GM10266 (cell line): Measurements from ENCODE around the gene ASTN2.

Source experiments
- DNase-seq: peaks from one replicate; pipeline ENCODE4 v3.0.0; 2012; ENCODE audit errors: extremely low spot score
- TF ChIP-seq, protein P1 (sequence below): IDR thresholded peaks from 2 replicates; pipeline ENCODE4 v1.5.1; 2012; ENCODE audit warnings: mild to moderate bottlenecking, low read depth; ENCODE audit not compliant: control insufficient read depth, insufficient read depth; ENCODE audit errors: missing control alignments

ASTN2 gene

DNA sequence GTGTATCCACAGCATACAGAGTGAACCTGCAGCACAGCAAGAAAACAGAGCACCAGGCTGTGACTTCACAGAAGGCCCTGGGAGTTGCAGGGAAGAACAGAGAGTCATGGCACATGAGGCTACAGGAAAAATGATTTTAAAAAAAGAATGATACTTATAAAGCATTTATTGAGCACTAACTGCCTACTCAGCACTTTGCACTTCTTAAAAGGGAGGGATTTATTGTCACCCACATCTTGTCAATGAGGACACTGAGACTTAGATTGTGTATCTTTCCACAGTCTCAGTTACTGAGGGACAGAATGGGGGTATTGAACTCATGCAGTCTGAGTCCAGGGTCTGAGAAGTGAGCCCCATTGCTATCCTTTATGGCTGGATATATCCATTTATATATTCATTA is 972.3 kb downstream of the ASTN2 start:
- no peak for DNase-seq
- TF ChIP-seq, protein P1, sequence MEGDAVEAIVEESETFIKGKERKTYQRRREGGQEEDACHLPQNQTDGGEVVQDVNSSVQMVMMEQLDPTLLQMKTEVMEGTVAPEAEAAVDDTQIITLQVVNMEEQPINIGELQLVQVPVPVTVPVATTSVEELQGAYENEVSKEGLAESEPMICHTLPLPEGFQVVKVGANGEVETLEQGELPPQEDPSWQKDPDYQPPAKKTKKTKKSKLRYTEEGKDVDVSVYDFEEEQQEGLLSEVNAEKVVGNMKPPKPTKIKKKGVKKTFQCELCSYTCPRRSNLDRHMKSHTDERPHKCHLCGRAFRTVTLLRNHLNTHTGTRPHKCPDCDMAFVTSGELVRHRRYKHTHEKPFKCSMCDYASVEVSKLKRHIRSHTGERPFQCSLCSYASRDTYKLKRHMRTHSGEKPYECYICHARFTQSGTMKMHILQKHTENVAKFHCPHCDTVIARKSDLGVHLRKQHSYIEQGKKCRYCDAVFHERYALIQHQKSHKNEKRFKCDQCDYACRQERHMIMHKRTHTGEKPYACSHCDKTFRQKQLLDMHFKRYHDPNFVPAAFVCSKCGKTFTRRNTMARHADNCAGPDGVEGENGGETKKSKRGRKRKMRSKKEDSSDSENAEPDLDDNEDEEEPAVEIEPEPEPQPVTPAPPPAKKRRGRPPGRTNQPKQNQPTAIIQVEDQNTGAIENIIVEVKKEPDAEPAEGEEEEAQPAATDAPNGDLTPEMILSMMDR = no peak

DNA sequence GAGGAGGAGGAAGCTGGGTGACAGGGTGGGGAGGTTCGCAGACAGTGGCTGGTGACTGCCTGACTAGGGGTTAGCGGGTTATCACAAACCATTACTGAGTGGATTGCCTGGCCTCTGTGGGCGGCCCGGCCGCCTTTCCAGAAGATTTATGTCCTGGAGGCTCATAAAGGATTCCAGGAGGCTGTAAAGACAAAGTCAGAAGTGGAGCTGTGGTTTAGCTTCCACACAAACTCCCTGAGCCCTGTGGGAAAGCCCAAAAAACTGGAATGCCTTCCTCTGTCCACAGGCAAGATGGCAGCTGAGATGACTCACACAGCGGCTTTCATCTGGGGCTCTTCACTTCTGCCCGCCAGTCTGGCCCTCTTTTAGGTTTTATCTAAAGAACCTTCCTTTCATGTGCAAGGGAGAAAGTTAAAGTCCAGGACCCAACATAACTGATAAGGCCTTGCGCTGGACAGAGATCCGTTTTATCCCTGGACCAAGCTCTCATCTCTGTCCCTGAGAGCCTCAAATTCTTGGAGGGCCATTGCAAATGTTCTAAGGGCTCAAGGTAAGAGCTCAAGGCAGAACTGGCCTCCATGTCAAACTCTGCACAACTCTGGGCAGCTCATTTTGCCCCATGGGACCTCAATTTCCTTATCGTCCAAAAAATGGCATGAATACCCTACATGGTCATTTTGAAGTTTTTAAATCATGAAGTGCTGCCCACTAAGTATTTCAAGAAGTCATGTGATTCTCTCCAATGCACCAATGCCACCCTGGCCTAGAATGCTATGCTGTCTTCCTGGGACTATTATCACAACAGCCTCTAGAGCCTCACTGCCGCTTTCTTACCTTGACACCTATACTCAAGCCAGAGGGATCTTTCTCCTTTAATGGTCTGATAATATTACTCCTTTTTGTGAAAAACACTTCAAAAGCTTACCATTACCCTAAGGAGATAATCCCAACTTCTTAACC is 977.2 kb downstream of the ASTN2 start:
- DNase-seq = no peak
- TF ChIP-seq, protein P1 = no peak

DNA sequence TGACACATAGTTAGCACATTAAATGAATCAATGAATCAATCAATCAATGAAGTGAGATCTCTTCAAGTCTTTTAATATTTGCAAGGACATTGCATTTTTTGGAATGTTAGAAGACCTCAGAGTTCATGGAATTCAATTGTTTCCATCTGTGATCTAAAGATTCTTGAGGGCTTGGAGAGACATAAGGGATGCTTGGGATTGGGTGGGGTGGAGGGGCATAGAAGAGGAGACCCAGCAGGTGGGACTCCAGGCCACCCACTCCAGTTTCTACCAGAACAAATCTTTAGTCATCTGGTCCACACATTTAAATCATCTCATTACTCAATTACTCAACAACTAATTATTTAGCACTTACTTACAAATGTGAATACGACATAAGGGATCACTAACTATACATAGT is 978.7 kb downstream of the ASTN2 start:
- TF ChIP-seq, protein P1 = no peak
- DNase-seq = no peak

DNA sequence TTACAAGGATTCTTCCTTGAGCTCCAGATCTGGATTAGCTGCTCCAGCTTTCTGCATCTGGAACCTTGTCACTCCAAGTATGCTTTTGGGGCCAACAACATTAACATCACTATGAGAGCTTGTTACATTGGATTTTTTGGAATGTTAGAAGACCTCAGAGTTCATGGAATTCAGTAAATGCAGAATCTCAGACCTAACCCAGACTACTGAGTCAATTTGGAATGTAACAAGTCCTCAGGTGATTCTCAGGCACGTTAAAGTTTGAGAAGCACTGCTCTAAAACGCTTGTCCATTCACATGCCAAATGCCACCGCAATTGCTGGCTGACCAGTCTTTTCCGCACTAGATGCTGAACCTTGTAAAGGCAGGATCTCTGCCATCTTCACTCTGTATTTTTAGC is 979.2 kb downstream of the ASTN2 start:
- no peak for DNase-seq
- TF ChIP-seq, protein P1 = no peak

DNA sequence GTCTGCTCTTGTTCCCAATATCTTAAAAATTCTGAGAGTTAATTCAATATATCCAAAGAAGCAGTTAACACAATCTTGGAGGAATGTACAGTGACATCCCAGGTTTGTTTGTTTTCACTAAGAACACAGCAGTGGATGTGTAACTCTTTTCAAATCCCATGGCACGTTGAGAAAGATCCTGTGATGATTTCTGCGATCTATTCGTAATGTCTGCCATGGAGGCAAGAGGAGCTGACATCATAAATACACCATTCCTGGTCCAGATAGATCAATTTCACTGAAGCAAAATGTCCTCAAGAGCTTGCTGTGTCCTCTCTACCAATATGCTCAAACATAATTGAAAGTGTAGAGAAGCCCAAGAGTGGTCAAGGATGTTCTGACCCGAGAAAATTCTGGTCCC is 980.5 kb downstream of the ASTN2 start:
- TF ChIP-seq, protein P1 = no peak
- no peak for DNase-seq

DNA sequence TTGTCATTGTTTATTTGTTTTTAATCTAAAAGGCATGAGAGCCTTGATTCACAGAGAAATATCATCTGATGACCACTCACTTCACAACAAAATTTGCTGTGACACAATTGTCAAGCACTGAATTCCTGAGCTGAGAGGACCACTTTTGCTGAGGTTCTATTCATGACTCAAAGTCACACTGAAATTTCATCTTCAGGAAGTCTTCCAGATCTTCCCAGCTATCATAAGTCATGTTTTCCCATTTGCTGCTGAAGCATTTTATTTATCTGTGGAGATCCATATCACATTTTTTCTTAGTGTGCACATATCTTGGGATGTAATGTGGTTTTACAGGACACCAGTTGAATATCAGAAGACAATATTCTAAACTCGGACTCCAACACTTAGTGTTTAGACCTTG is 982.8 kb downstream of the ASTN2 start:
- TF ChIP-seq, protein P1 = no peak
- no peak for DNase-seq

DNA sequence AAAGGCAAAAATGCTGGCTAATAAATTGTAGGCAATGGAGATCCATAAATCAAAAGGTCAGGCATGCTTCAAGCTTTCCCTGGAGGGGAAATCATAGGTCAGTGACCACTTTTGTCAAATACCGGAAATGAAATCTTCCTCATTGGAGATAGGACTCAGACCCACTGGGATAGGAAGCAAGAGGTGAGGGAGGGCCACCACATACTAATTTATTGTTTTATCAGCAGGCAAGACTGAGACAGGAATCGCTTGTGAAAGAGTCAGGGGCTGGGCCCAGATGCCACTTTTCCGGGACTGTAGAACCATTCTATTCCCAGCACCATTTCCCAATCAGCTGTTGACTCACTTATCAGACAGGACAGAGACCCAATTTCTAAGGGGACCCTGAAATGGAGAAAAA is 984.0 kb downstream of the ASTN2 start:
- DNase-seq = no peak
- TF ChIP-seq, protein P1 = no peak
